ENCODE results near the gene CROT.

GRCh38 chr7:87364246-87364645, 18.8 kb downstream of the CROT start:
- no peak for TF ChIP-seq CTCF (IDR thresholded peaks at IDR 0.05)
- no peak for TF ChIP-seq POLR2A (IDR thresholded peaks at IDR 0.05)
